Uterus (tissue), 4 donors: ENCODE measurements around the gene DNAJB11. TPM values are rescaled to one million over a fixed set of nuclear protein-coding genes. Genes with fewer than 3 reads are reported as not detected.

Source experiments
- DNase-seq, 2 donors: peaks; one replicate each; pipeline ENCODE4 v3.0.0-alpha.2; 2019 to 2020
- H3K27ac ChIP-seq, 2 donors: fragments of 200-600 bp; sonication (generic); 1 replicate in 1 of 2; 2 replicates in 1 of 2; pipeline ENCODE4 v1.5.1; 2016 to 2018
- H3K27me3 ChIP-seq, 2 donors: fragments of 200-600 bp; sonication (generic); one replicate each; pipeline ENCODE4 v1.5.1; 2018 to 2019; ENCODE audit warnings: control low read depth in 1 of 2
- H3K36me3 ChIP-seq, 2 donors: fragments of 200-600 bp; sonication (generic); one replicate each; pipeline ENCODE4 v1.5.1; 2019; ENCODE audit warnings: control low read depth in 1 of 2
- H3K4me1 ChIP-seq, 2 donors: fragments of 200-600 bp; sonication (generic); one replicate each; pipeline ENCODE4 v1.5.1; 2018 to 2019; ENCODE audit warnings: control low read depth in 1 of 2
- H3K4me3 ChIP-seq, 2 donors: fragments of 200-600 bp; sonication (generic); 1 replicate in 1 of 2; 2 replicates in 1 of 2; pipeline ENCODE4 v1.5.1; 2018 to 2019; ENCODE audit warnings: mild to moderate bottlenecking in 1 of 2
- H3K9me3 ChIP-seq, 2 donors: fragments of 200-600 bp; sonication (generic); one replicate each; pipeline ENCODE4 v1.5.1; 2019; ENCODE audit warnings: control low read depth in 1 of 2
- POLR2A ChIP-seq, 2 donors: fragments of 450-650 bp; IDR thresholded peaks; one replicate each; pipeline ENCODE4 v1.6.1; 2016; ENCODE audit warnings: antibody characterized with exemption in 2 of 2, mild to moderate bottlenecking in 1 of 2, moderate library complexity in 1 of 2
- intact Hi-C: fragments of 100-400 bp; cut with DNase I; formaldehyde crosslinking; loops from one replicate; pipeline ENCODE4 v1.15.1; 2023; ENCODE audit warnings: low total_unique reads
- total RNA-seq, 4 donors: library from RNA; depleted of rRNA in 3 of 4; stranded (reverse); fragments of >200 nt in 3 of 4; gene quantifications; one replicate each; pipeline versions ENCODE4 v1.1.0 to v1.2.4, GENCODE V29; 2014 to 2023
- TF ChIP-seq, protein P1 (sequence below), 4 experiments: fragments of 200-600 bp in 2 of 4; fragments of 450-650 bp in 2 of 4; sonication (generic) in 2 of 4; IDR thresholded peaks; one replicate each; pipeline ENCODE4 v1.5.1; 2016 to 2019; ENCODE audit warnings: antibody characterized with exemption in 4 of 4, mild to moderate bottlenecking in 2 of 4, moderate library complexity in 1 of 4
- donor health status: DM: yes; HTN: yes; CAD: no.

DNAJB11 gene
- total RNA-seq: 10 to 100 TPM; 26.2 to 68.8 (median 40.0) TPM

DNA sequence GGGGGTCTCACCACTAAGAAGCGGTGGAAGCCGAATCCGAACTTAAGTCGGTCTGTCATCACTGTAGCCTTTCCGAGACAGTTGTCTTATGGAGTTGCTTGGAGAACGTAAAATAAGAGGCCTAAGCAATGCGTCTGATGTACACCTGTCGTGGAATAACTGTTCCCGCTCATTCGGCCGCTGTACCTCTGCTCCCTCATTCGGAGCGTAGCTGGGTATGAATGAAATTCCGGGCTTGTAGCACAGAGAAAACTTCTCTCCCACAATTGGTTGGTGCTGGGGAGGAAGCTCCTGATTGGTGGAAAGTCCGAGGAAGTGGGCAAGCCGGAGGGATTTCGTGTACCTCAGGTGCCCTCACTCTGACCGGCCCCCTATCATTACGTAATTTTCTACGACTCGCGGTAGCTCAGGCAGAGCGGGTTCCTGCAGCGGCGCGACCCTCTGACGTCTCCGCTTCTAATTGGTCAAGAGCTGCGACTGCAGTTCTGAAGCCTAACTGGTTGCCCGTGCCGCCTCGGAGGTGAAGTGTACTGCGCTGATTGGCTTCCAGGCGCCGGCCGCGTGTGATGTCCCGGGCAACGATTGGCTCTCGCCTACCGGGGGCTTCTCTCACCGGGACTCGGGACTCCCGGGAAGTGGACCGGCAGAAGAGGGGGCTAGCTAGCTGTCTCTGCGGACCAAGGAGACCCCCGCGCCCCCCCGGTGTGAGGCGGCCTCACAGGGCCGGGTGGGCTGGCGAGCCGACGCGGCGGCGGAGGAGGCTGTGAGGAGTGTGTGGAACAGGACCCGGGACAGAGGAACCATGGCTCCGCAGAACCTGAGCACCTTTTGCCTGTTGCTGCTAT, at the start of gene DNAJB11:
DNAJB11 (plus strand) TSS at position 625 of the 845 bp plus-strand sequence; CDS start at position 803, 178 bp downstream.
- TF ChIP-seq, protein P1, sequence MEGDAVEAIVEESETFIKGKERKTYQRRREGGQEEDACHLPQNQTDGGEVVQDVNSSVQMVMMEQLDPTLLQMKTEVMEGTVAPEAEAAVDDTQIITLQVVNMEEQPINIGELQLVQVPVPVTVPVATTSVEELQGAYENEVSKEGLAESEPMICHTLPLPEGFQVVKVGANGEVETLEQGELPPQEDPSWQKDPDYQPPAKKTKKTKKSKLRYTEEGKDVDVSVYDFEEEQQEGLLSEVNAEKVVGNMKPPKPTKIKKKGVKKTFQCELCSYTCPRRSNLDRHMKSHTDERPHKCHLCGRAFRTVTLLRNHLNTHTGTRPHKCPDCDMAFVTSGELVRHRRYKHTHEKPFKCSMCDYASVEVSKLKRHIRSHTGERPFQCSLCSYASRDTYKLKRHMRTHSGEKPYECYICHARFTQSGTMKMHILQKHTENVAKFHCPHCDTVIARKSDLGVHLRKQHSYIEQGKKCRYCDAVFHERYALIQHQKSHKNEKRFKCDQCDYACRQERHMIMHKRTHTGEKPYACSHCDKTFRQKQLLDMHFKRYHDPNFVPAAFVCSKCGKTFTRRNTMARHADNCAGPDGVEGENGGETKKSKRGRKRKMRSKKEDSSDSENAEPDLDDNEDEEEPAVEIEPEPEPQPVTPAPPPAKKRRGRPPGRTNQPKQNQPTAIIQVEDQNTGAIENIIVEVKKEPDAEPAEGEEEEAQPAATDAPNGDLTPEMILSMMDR (IDR thresholded peaks at IDR 0.05): no peak
- TF ChIP-seq POLR2A (IDR thresholded peaks at IDR 0.05): peak; percentile 56 to 83
- Histone ChIP-seq H3K4me1 (peaks cover 5 to 21% of the 10 kb centered on the region in 2 donors), H3K27me3 (no peaks in the 10 kb centered on the region)

DNA sequence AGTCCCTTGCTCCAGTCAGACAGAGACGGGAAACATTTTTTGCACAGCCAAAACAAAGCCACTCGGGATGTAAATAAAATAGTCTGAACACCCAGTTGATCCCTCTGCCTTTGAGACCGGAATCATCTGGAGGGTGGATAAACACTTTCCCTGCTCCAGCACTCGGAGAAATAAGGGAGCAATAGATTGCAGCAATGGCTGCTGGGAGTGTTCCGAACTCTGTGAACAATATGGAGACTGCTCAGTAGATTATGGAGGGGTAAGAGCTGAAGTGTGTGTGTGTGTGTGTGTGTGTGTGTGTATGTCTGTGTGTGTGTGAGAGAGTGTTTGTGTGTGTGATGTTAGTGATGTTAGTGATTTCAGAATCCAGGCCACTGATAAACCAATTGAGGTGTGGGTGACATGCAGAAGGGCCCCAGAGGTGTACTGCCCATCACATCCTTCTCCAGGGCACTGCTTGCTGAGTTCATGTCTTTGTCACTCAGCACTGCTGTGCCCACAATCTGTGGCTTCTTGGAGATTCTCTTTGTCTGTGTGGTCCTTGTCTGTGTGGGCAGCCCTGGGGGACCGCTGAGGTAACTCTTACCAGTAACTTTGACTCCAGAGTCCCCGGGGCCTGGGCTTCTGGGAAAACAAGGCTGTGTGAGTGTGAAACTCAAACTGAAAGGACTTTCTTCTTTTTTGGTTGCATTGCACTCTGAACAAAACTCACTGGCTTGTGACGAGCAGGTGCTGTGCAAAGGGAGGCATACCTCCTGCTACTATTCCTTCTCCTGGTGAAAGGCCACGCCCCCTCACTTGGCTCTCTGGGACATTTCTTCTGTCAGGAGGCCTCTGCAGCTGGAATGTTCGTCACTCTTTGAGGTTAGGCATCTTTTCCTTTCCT, 49.3 kb upstream of the DNAJB11 start:
- no peak overlapping the region for H3K27ac ChIP-seq
- no peaks in the 10 kb centered on the region for H3K36me3 ChIP-seq
- DNase-seq: no peak
- H3K27me3 ChIP-seq: no peaks in the 10 kb centered on the region
- H3K4me3 ChIP-seq: no peak overlapping the region
- TF ChIP-seq POLR2A (IDR thresholded peaks at IDR 0.05): no peak
- TF ChIP-seq, protein P1 (IDR thresholded peaks at IDR 0.05): no peak
- intact Hi-C loops: no loop called here
- H3K9me3 ChIP-seq: no peaks in the 10 kb centered on the region
- H3K4me1 ChIP-seq: no peaks in the 10 kb centered on the region

More for the DNA sequence above, at the start of gene DNAJB11:
- intact Hi-C loops: no loop called here
- Histone ChIP-seq H3K36me3 (no peaks in the 10 kb centered on the region), H3K27ac (peak within 1 kb of the TSS; percentile 81 to 93), H3K4me3 (peak within 1 kb of the TSS; percentile 56 to 88), H3K9me3 (no peaks in the 10 kb centered on the region)
- DNase-seq: peak; percentile 99

DNA sequence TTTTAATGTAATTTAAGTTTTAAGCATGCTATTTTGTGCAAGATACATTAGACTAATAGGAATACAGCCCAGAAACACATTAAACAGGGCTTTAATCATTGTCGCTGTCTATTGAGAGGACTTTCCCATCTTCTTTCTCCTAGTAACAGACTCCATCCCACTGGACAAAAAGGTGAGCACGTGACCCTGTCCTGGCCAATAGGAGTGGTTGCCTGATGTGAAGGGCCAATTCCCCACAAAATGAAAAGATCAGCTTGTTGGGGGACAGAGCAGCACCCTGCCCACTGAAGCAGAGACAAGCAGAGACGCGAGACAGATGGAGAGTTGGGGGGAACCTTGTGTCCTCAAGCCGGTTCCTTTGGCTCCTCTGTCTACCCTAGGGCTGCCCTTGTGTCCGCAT, 47.5 kb upstream of the DNAJB11 start:
- H3K4me1 ChIP-seq: no peaks in the 10 kb centered on the region
- no peaks in the 10 kb centered on the region for H3K36me3 ChIP-seq
- TF ChIP-seq POLR2A (IDR thresholded peaks at IDR 0.05): no peak
- TF ChIP-seq, protein P1 (IDR thresholded peaks at IDR 0.05): no peak
- no peaks in the 10 kb centered on the region for H3K9me3 ChIP-seq
- no peak for DNase-seq
- H3K27ac ChIP-seq: no peak overlapping the region
- intact Hi-C loops: no loop called here
- no peak overlapping the region for H3K4me3 ChIP-seq
- no peaks in the 10 kb centered on the region for H3K27me3 ChIP-seq

DNA sequence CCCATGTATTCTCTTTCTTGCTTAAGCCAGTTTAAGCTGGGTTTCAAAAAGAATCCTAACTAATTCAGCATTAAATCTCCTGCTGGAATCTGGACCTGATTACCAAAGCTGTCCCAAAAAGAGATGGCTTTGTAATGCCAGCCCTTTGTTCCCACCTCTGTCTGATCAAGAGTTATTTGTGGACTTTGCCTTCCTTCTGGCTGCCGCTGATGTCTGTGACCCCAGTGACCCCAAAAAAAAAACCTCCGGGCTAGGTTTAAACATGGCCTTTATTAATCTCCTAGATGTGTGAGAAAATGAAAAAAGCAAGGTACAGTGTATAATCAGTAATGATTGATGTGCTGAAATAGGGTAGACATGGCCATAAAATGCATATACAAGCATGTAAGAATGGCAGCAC, 47.1 kb upstream of the DNAJB11 start:
- Histone ChIP-seq H3K4me1 (no peaks in the 10 kb centered on the region), H3K9me3 (no peaks in the 10 kb centered on the region), H3K27ac (no peak overlapping the region), H3K36me3 (no peaks in the 10 kb centered on the region), H3K4me3 (no peak overlapping the region), H3K27me3 (no peaks in the 10 kb centered on the region)
- TF ChIP-seq, protein P1 (IDR thresholded peaks at IDR 0.05): no peak
- no peak for TF ChIP-seq POLR2A (IDR thresholded peaks at IDR 0.05)
- intact Hi-C loops: no loop called here
- no peak for DNase-seq
